ENCODE results near the gene CBX2.
"Not testable (repeated sequence)": the region's sequence is repeated elsewhere in the genome, so short reads cannot be mapped to it uniquely, and the experiment has no call there.

Gene CBX2

GRCh38 chr17:79755591-79755990 lies 22.4 kb upstream of the CBX2 start:
- no peak overlapping the region for H3K4me3 ChIP-seq (ENCODE audit: low read depth in 1 of 2, low read length in 2 of 2)
- no peaks in the 10 kb centered on the region for H3K36me3 ChIP-seq (ENCODE audit: control insufficient read depth in 1 of 2, insufficient read depth in 2 of 2, low read length in 2 of 2)
- no peaks in the 10 kb centered on the region for H3K27me3 ChIP-seq (ENCODE audit: low read depth, low read length)
- no peaks in the 10 kb centered on the region for H3K9me3 ChIP-seq (ENCODE audit: control insufficient read depth in 1 of 2, low read length in 2 of 2)
- H3K27ac ChIP-seq (ENCODE audit: low read length), result no peak overlapping the region
- H3K4me1 ChIP-seq (ENCODE audit: control insufficient read depth in 1 of 2, insufficient read depth in 2 of 2, low read length in 2 of 2), result no peaks in the 10 kb centered on the region

GRCh38 chr17:79757140-79757745 lies 20.7 kb upstream of the CBX2 start:
- Histone ChIP-seq H3K27ac (ENCODE audit: low read length) (no peak overlapping the region), H3K4me1 (ENCODE audit: control insufficient read depth in 1 of 2, insufficient read depth in 2 of 2, low read length in 2 of 2) (no peaks in the 10 kb centered on the region), H3K36me3 (ENCODE audit: control insufficient read depth in 1 of 2, insufficient read depth in 2 of 2, low read length in 2 of 2) (no peaks in the 10 kb centered on the region), H3K27me3 (ENCODE audit: low read depth, low read length) (no peaks in the 10 kb centered on the region), H3K9me3 (ENCODE audit: control insufficient read depth in 1 of 2, low read length in 2 of 2) (no peaks in the 10 kb centered on the region), H3K4me3 (ENCODE audit: low read depth in 1 of 2, low read length in 2 of 2) (no peak overlapping the region)

- Histone ChIP-seq H3K9me3 (ENCODE audit: control insufficient read depth in 1 of 2, low read length in 2 of 2) (no peaks in the 10 kb centered on the region), H3K27me3 (ENCODE audit: low read depth, low read length) (no peaks in the 10 kb centered on the region), H3K36me3 (ENCODE audit: control insufficient read depth in 1 of 2, insufficient read depth in 2 of 2, low read length in 2 of 2) (no peaks in the 10 kb centered on the region), H3K4me1 (ENCODE audit: control insufficient read depth in 1 of 2, insufficient read depth in 2 of 2, low read length in 2 of 2) (no peaks in the 10 kb centered on the region), H3K27ac (ENCODE audit: low read length) (no peak overlapping the region), H3K4me3 (ENCODE audit: low read depth in 1 of 2, low read length in 2 of 2) (no peak overlapping the region)
Measured at GRCh38 chr17:79758271-79758670, 19.7 kb upstream of the CBX2 start.

GRCh38 chr17:79760197-79760906 lies 17.6 kb upstream of the CBX2 start:
- H3K4me1 ChIP-seq (ENCODE audit: control insufficient read depth in 1 of 2, insufficient read depth in 2 of 2, low read length in 2 of 2), result no peaks in the 10 kb centered on the region
- no peaks in the 10 kb centered on the region for H3K36me3 ChIP-seq (ENCODE audit: control insufficient read depth in 1 of 2, insufficient read depth in 2 of 2, low read length in 2 of 2)
- no peak overlapping the region for H3K4me3 ChIP-seq (ENCODE audit: low read depth in 1 of 2, low read length in 2 of 2)
- no peaks in the 10 kb centered on the region for H3K9me3 ChIP-seq (ENCODE audit: control insufficient read depth in 1 of 2, low read length in 2 of 2)
- no peaks in the 10 kb centered on the region for H3K27me3 ChIP-seq (ENCODE audit: low read depth, low read length)
- no peak overlapping the region for H3K27ac ChIP-seq (ENCODE audit: low read length)

GRCh38 chr17:79761894-79762589 lies 15.9 kb upstream of the CBX2 start:
- Histone ChIP-seq H3K36me3 (ENCODE audit: control insufficient read depth in 1 of 2, insufficient read depth in 2 of 2, low read length in 2 of 2) (no peaks in the 10 kb centered on the region), H3K9me3 (ENCODE audit: control insufficient read depth in 1 of 2, low read length in 2 of 2) (no peaks in the 10 kb centered on the region), H3K4me3 (ENCODE audit: low read depth in 1 of 2, low read length in 2 of 2) (no peak overlapping the region), H3K27ac (ENCODE audit: low read length) (no peak overlapping the region), H3K4me1 (ENCODE audit: control insufficient read depth in 1 of 2, insufficient read depth in 2 of 2, low read length in 2 of 2) (no peaks in the 10 kb centered on the region), H3K27me3 (ENCODE audit: low read depth, low read length) (no peaks in the 10 kb centered on the region)

- H3K4me1 ChIP-seq (ENCODE audit: control insufficient read depth in 1 of 2, insufficient read depth in 2 of 2, low read length in 2 of 2), result no peaks in the 10 kb centered on the region
- H3K27me3 ChIP-seq (ENCODE audit: low read depth, low read length), result no peaks in the 10 kb centered on the region
- no peak overlapping the region for H3K4me3 ChIP-seq (ENCODE audit: low read depth in 1 of 2, low read length in 2 of 2)
- H3K9me3 ChIP-seq (ENCODE audit: control insufficient read depth in 1 of 2, low read length in 2 of 2), result no peaks in the 10 kb centered on the region
- no peak overlapping the region for H3K27ac ChIP-seq (ENCODE audit: low read length)
- no peaks in the 10 kb centered on the region for H3K36me3 ChIP-seq (ENCODE audit: control insufficient read depth in 1 of 2, insufficient read depth in 2 of 2, low read length in 2 of 2)
Measured at GRCh38 chr17:79765708-79766107, 12.2 kb upstream of the CBX2 start.

GRCh38 chr17:79769570-79770506 lies 8.1 kb upstream of the CBX2 start:
- Histone ChIP-seq H3K36me3 (ENCODE audit: control insufficient read depth in 1 of 2, insufficient read depth in 2 of 2, low read length in 2 of 2) (no peaks in the 10 kb centered on the region), H3K27me3 (ENCODE audit: low read depth, low read length) (peaks cover 14% of the 10 kb centered on the region), H3K9me3 (ENCODE audit: control insufficient read depth in 1 of 2, low read length in 2 of 2) (no peaks in the 10 kb centered on the region), H3K4me3 (ENCODE audit: low read depth in 1 of 2, low read length in 2 of 2) (no peak overlapping the region), H3K27ac (ENCODE audit: low read length) (no peak overlapping the region), H3K4me1 (ENCODE audit: control insufficient read depth in 1 of 2, insufficient read depth in 2 of 2, low read length in 2 of 2) (no peaks in the 10 kb centered on the region)

- no peaks in the 10 kb centered on the region for H3K9me3 ChIP-seq (ENCODE audit: control insufficient read depth in 1 of 2, low read length in 2 of 2)
- peaks cover 28% of the 10 kb centered on the region for H3K27me3 ChIP-seq (ENCODE audit: low read depth, low read length)
- no peaks in the 10 kb centered on the region for H3K36me3 ChIP-seq (ENCODE audit: control insufficient read depth in 1 of 2, insufficient read depth in 2 of 2, low read length in 2 of 2)
- H3K4me3 ChIP-seq (ENCODE audit: low read depth in 1 of 2, low read length in 2 of 2), result no peak overlapping the region
- H3K4me1 ChIP-seq (ENCODE audit: control insufficient read depth in 1 of 2, insufficient read depth in 2 of 2, low read length in 2 of 2), result no peaks in the 10 kb centered on the region
- H3K27ac ChIP-seq (ENCODE audit: low read length), result no peak overlapping the region
Measured at GRCh38 chr17:79771276-79771675, 6.7 kb upstream of the CBX2 start.

- not testable (repeated sequence) for H3K4me3 ChIP-seq (ENCODE audit: low read depth in 1 of 2, low read length in 2 of 2)
- peaks cover 36% of the 10 kb centered on the region for H3K27me3 ChIP-seq (ENCODE audit: low read depth, low read length)
Measured at GRCh38 chr17:79772726-79773125, 5.2 kb upstream of the CBX2 start.

GRCh38 chr17:79774561-79774975 lies 3.4 kb upstream of the CBX2 start:
- no peaks in the 10 kb centered on the region for H3K36me3 ChIP-seq (ENCODE audit: control insufficient read depth in 1 of 2, insufficient read depth in 2 of 2, low read length in 2 of 2)
- no peak overlapping the region for H3K4me3 ChIP-seq (ENCODE audit: low read depth in 1 of 2, low read length in 2 of 2)
- no peaks in the 10 kb centered on the region for H3K9me3 ChIP-seq (ENCODE audit: control insufficient read depth in 1 of 2, low read length in 2 of 2)
- H3K4me1 ChIP-seq (ENCODE audit: control insufficient read depth in 1 of 2, insufficient read depth in 2 of 2, low read length in 2 of 2), result peaks cover 0 to 20% of the 10 kb centered on the region in 2 donors
- H3K27me3 ChIP-seq (ENCODE audit: low read depth, low read length), result peaks cover 43% of the 10 kb centered on the region
- no peak overlapping the region for H3K27ac ChIP-seq (ENCODE audit: low read length)

More at GRCh38 chr17:79772726-79773125, 5.2 kb upstream of the CBX2 start:
- not testable (repeated sequence) for H3K36me3 ChIP-seq (ENCODE audit: control insufficient read depth in 1 of 2, insufficient read depth in 2 of 2, low read length in 2 of 2); H3K27ac ChIP-seq (ENCODE audit: low read length); H3K9me3 ChIP-seq (ENCODE audit: control insufficient read depth in 1 of 2, low read length in 2 of 2); H3K4me1 ChIP-seq (ENCODE audit: control insufficient read depth in 1 of 2, insufficient read depth in 2 of 2, low read length in 2 of 2)

GRCh38 chr17:79775632-79776031 lies 2.3 kb upstream of the CBX2 start:
- no peak overlapping the region for H3K27ac ChIP-seq (ENCODE audit: low read length)
- H3K27me3 ChIP-seq (ENCODE audit: low read depth, low read length), result peaks cover 48% of the 10 kb centered on the region
- no peak overlapping the region for H3K4me3 ChIP-seq (ENCODE audit: low read depth in 1 of 2, low read length in 2 of 2)
- no peaks in the 10 kb centered on the region for H3K36me3 ChIP-seq (ENCODE audit: control insufficient read depth in 1 of 2, insufficient read depth in 2 of 2, low read length in 2 of 2)
- H3K9me3 ChIP-seq (ENCODE audit: control insufficient read depth in 1 of 2, low read length in 2 of 2), result no peaks in the 10 kb centered on the region
- H3K4me1 ChIP-seq (ENCODE audit: control insufficient read depth in 1 of 2, insufficient read depth in 2 of 2, low read length in 2 of 2), result peaks cover 0 to 21% of the 10 kb centered on the region in 2 donors

All from muscle layer of duodenum (tissue), 2 donors.